A549 treated with DMSO at 1 μM for 4 hours (cell line): ENCODE data around the gene DLGAP3. TPM values are rescaled to one million over a fixed set of nuclear protein-coding genes. Genes with fewer than 3 reads are reported as not detected.

ENCODE experiments used
- total RNA-seq: library from RNA; stranded (reverse); fragments of 200-300 nt; extraction: Qiagen RNA extraction; gene quantifications from 5 replicates; pipeline ENCODE4 v1.2.3, GENCODE V29; 2022; ENCODE audit warnings: low read depth

DLGAP3 gene, protein sequence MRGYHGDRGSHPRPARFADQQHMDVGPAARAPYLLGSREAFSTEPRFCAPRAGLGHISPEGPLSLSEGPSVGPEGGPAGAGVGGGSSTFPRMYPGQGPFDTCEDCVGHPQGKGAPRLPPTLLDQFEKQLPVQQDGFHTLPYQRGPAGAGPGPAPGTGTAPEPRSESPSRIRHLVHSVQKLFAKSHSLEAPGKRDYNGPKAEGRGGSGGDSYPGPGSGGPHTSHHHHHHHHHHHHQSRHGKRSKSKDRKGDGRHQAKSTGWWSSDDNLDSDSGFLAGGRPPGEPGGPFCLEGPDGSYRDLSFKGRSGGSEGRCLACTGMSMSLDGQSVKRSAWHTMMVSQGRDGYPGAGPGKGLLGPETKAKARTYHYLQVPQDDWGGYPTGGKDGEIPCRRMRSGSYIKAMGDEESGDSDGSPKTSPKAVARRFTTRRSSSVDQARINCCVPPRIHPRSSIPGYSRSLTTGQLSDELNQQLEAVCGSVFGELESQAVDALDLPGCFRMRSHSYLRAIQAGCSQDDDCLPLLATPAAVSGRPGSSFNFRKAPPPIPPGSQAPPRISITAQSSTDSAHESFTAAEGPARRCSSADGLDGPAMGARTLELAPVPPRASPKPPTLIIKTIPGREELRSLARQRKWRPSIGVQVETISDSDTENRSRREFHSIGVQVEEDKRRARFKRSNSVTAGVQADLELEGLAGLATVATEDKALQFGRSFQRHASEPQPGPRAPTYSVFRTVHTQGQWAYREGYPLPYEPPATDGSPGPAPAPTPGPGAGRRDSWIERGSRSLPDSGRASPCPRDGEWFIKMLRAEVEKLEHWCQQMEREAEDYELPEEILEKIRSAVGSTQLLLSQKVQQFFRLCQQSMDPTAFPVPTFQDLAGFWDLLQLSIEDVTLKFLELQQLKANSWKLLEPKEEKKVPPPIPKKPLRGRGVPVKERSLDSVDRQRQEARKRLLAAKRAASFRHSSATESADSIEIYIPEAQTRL
- 0.08 to 0.25 TPM (median 0.17 TPM) in 5 replicates for total RNA-seq

DNA sequence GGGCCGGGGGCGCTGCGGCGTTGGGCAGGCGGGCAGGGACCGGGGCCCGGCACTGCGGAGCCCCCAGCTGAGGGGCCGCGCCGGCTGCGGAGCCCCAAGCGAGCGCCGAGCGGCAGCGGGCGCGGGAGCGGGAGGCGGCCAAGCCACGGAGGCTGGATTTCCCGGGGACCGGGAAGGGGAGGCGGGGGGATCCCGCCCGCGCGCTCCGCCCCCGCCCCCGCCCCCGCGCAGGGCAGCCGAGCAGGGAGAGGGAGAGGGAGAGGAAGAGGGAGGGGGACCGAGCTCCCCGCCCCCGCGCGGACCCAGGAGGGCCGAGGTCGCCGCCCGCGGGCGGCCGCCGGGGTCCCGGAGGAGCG lies at the start of gene DLGAP3:
Gene DLGAP3, minus strand, starts transcription at position 154 of the 356 bp plus-strand sequence. CDS start 24,267 bp downstream, outside the sequence.

DNA sequence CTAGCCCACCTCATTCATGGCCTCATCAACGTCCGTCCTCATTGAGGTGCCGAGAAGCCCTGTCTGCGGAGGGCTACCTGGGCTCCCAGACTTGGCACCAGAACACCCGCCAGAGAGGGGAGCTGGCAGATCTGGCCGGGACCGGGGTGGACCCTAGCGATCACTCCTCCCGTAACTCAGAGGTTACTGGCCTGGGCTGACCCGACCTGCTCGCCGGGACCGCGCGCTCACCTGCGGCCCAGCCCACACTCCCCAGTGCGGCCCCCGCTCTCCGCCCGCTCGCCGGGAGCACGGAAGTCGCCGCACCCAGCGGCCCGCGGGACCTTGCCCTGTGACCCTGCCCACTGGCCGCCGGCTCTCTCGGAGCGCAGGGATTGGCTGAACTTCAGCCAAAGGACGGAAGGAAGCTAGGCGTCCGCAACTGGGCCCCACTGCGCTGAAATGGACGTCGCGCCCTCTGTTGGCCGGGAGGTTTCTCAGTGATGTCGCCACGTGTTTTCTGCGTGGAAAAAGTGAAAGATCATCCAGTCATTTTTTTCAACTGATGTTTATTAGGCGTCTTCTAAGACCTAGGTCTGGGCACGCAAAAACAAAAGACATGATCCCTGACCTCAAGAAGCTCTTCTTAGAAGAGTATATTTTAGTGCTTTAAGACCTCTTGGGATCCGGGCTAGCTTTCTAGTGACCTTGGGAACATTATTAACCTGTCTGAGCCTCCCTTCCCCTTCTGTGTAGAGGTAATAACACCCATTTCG lies 69.8 kb downstream of the DLGAP3 start, which contains the start of gene SMIM12:
Gene SMIM12, minus strand, starts transcription at position 304 of the 755 bp plus-strand sequence. CDS start 3,772 bp downstream, outside the sequence.

Other genes starting within 250 kb of the DLGAP3 start
- gene GJB5, start 174.6 kb downstream of the DLGAP3 start, total RNA-seq: 0.12 TPM in 2 of 5 replicates, not detected in the others
- 0.03 to 0.18 TPM (median 0.08 TPM) in 4 of 5 replicates, not detected in the other for gene GJB4, start 169.9 kb downstream of the DLGAP3 start, total RNA-seq
- gene GJB3, start 148.4 kb downstream of the DLGAP3 start, total RNA-seq: 5.4 to 8.1 TPM (median 6.1 TPM) in 5 replicates
- not detected in 5 replicates for gene GJA4, start 136.7 kb downstream of the DLGAP3 start, total RNA-seq
- 51.6 to 59.6 TPM (median 54.9 TPM) in 5 replicates for gene SMIM12, start 69.9 kb downstream of the DLGAP3 start, total RNA-seq
- gene TMEM35B, start 55.7 kb upstream of the DLGAP3 start, total RNA-seq: 16.7 to 20.1 TPM (median 17.3 TPM) in 5 replicates
- gene ZMYM6, start 102.3 kb upstream of the DLGAP3 start, total RNA-seq: 4.6 to 6.0 TPM (median 5.3 TPM) in 5 replicates
- 4.1 to 8.7 TPM (median 8.2 TPM) in 5 replicates for gene ZMYM1, start 149.7 kb upstream of the DLGAP3 start, total RNA-seq